HG03378 (cell line): ENCODE data around the gene VTI1A.

ENCODE experiments used
- ATAC-seq: cut with Tn5 transposase; IDR thresholded peaks from one replicate; pipeline ENCODE4 v1.9.1; 2021; ENCODE audit warnings: mild to moderate bottlenecking, moderate library complexity; ENCODE audit not compliant: unreplicated experiment

VTI1A gene

GRCh38 chr10:112628951-112629609 lies 182.1 kb downstream of the VTI1A start:
- ATAC-seq, result no peak

DNA sequence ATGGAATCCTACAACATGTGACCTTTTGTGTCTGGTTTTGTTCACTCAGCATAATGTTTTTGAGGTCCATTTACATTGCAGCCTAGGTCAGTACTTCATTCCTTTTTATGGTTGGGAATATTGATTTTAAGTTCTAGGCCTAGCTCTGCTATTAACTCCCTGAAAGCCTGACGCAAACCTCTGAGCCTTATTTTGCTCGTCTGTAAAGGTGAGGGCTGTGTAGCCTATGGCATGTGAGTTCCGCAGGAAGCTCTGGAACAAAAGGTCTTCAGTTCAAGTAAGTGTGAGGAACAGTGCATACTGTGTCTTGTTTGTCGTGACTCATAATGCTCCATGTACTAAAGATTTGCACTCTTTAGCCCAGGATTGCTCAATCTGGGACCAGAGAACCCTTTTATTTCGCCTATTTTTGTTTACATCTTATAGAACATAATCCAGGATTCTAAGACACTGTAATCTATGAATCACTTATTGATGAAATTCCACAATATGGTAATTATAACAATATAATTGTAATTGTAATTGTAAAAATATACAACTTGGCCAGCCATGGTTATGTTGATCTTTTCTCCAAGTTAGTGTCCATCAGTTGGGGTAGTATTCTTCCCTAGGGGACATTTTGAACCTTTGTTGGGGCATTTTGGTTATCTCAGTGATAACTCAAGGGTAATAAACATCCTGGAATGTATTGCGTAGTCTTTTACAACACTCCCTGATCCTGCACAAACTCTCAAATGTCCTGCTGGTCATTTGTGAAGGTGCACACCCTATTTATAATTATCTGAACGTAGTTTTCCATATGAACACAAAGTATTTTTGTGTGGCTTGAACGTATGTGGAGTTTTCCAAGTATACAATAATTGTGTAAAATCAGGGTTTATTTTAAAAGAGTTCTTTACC lies 184.7 kb downstream of the VTI1A start:
- ATAC-seq, result no peak

DNA sequence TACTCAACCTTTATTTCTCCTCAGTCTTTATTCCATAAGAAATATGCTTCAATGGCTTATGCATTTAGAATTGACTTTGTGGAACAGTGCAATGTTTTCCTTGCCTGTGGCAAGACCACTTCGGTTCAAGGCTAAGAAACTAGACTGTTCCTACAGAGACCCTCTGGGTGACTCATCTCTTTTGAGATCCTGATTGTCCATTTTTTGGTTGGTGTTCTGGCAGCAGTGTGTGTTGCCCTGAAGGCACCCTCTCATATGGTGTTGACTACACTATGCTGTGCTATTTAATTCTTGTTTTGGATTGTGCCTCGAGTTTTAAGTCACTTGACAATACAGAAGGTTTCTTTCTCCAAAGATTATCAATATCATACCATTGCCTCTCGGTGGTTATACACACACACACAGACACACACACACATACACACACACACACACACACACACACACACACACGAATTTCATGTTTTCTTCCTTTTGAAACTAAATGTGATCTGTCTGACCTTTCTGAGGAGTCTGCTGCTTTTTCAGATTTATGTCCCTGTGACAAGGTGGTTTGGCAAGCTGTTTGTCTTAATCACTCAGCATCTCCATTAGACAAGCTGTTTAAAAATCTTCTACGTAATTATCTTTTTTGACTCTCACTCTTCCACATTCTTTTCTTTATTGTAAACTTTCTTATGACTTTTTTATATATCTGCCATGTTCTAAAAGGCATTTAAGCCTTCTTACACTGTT lies 187.2 kb downstream of the VTI1A start:
- ATAC-seq, result no peak

GRCh38 chr10:112637901-112638300 lies 190.9 kb downstream of the VTI1A start:
- no peak for ATAC-seq

- no peak for ATAC-seq
Measured at GRCh38 chr10:112639298-112639697, 192.3 kb downstream of the VTI1A start.

DNA sequence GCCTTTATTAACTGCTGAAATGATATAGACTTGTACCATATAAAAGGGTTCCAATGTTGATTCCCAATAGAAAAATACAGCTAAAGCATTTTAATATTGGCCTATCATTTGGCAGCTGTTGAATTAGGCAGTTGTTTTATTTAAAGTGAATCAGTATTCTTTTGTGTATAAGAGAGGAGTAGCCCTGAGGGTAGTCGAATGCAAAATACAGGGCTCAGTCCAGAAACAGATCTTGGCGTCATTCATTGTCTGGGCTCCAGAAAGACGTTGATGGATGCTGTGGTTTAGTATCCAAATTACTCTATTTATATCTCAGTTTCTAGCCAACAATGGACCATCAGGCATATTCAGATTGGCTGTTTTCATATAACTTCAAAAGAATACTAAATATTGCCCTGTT lies 193.6 kb downstream of the VTI1A start:
- ATAC-seq, result no peak

DNA sequence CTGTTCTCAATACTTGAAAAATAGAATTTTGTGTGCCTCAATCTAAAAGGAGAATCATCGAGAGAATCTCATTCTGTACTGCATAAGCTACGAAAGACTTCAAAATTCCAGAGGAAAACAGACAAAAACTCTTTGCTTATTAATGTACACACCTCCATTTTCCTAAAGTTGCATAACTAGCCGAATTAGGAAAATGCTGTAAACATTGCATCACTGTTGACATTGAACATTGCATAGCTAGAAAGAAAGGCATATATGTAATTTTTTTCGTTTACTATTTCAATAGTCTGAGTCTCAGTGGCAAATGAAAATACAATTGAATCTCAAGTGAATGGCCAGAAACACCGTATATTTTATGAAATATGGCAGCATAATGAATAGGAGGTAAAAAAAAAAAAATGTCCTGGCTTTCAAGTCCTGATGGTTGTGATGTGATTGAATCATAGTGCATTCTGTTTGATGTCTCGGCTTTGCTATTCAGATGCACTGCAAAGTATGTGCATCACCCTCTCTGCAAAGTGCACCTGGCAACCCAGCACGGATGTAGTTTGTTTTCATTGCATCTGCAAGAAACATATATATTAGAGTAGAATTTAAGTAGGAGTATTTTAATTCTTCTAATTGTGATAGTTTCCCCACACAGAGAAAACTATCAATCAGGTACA lies 196.7 kb downstream of the VTI1A start:
- ATAC-seq, result no peak

DNA sequence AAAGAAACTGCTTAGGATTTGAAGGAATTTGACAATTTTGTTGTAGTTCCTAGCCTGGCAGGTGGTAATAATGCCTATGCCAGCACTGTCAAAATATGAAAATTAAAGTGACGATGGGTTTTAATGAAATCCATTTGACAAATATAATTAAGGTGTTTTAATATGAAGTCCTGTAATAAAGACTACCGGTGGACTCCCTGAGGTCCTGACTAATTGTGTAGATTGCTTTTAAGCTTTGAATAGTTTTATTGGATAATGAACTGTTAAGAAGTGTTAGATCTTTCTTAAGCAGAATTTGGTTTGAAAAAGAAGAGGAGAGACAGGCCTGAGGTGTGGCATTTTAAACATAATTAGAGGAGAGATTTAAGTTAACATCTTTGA lies 197.2 kb downstream of the VTI1A start:
- ATAC-seq, result no peak

- no peak for ATAC-seq
Measured at GRCh38 chr10:112649006-112649821, 202.2 kb downstream of the VTI1A start.

- no peak for ATAC-seq
Measured at GRCh38 chr10:112649822-112650152, 202.8 kb downstream of the VTI1A start.

- no peak for ATAC-seq
Measured at GRCh38 chr10:112650588-112651030, 203.6 kb downstream of the VTI1A start.

DNA sequence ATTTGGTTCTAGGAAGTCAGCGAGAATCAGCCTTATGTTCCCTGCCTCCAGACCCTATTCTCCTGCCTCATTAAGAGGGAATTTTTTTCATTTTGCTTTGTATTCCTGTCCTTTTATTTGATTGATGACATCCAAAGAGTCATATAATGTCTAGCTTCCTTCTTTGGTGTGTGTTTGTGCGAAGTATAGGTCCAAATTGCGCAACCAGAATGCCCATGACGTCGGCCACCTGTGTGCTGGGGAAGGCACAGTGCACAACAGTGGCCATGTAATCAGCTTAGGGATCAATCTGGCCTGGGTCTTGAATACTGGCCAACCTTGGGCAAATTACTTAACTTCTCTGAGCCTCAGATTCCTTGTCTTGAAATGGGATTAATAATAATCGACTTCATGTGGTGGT lies 206.2 kb downstream of the VTI1A start:
- ATAC-seq, result no peak

- ATAC-seq, result no peak
Measured at GRCh38 chr10:112653851-112654250, 206.8 kb downstream of the VTI1A start.

GRCh38 chr10:112654794-112655193 lies 207.8 kb downstream of the VTI1A start:
- ATAC-seq, result no peak

DNA sequence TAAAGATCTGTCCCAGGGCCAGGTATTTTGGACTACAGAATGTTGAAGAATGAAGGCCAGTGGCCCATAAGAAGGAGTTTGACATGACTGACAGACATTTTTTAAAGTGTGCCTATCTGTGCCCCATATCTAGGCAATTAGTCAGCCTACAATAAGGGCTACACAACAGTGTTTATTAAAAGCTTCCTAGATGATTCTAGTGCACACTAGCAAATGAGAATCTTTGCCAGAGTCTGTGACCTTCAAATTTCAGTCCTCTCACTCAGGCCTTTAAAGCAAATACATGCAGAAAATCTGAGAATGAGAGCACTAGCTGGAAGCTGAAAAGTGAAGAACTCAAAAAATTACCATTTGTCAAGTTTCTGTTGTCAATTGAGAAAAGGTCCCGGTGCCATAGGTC lies 208.7 kb downstream of the VTI1A start:
- no peak for ATAC-seq

- ATAC-seq, result no peak
Measured at GRCh38 chr10:112658465-112658864, 211.4 kb downstream of the VTI1A start.

DNA sequence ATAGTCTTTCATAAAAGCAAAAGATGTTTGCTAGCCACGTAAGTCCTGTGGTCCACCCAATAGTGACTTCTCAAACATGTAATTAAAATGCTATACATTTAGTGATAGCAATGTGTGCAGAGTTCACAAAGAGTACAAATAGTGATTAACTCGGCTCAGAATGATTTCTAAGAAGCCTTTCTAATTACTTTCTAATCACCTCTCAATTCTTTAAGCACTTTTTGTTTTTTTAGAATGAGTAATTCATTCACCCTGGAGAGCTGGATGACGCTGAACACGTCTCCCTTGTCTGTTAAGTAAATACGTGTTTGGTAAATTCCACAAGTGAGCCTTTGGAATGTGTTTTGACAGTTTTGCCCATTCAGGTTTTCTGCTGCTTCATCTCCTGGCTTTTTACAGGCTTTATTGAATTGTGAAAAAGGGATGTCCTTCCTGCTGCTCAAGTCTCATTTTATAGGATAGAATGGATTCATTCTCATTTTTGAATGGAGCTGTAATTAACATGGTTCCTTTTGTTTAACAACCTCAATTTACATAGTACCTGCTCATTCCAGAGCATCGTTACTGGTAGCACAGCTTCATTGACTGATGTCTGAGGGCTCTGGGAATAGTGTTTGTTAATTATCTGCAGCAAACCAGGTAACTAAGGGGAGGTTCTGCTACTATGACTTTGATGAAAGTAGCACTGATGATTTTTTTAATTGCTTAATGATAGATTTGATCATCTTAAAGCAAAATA lies 212.1 kb downstream of the VTI1A start:
- no peak for ATAC-seq

DNA sequence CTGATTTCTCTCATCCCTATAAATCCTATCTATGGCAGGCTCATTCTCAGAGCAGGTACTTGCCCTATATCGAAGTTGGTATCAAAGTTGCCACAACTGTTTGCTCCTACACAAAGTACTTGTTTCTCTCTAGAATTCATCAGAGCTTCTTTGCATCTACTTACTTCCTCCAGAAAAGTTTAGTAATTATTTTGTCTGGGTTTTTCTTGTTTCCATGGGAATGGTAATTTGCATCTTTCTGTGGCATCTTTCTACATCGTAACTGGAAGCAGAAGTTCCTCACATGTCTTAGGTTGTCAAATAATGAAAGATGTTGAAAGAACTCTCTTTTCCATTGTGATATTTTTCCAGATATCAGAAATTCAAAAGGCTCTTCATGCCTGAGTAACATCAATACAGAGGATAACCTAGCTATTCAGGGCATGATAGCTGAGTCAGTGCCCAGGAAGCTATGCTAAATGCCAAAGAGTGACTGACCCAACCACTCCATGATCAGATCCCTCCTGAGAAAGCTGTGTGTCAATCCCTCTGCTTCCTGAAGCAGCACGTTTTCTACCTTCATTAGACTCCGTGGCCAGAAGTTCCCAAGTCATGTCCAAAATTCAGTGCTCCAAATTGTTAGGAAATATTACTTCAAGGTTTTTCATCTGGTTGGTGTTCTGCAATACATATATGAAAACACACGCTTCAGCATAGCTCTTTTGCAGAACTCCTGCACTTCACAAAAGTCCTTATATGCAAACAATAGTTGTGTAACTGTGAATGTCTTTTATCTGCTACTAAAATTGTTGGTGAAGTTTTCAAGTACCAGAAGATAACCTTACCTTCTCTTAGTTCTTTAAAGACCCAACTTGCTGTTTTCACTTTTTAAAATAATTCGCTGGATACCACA lies 216.5 kb downstream of the VTI1A start:
- no peak for ATAC-seq

- ATAC-seq, result no peak
Measured at GRCh38 chr10:112666094-112666493, 219.1 kb downstream of the VTI1A start.
